GM18909 (cell line): ENCODE measurements around the gene ZNF638.
"Not testable (repeated sequence)": the region's sequence is repeated elsewhere in the genome, so short reads cannot be mapped to it uniquely, and the experiment has no call there.

Experiments used
- ATAC-seq: cut with Tn5 transposase; IDR thresholded peaks from one replicate; pipeline ENCODE4 v1.9.1; 2021; ENCODE audit warnings: mild to moderate bottlenecking; ENCODE audit not compliant: unreplicated experiment, poor library complexity

Gene ZNF638, protein sequence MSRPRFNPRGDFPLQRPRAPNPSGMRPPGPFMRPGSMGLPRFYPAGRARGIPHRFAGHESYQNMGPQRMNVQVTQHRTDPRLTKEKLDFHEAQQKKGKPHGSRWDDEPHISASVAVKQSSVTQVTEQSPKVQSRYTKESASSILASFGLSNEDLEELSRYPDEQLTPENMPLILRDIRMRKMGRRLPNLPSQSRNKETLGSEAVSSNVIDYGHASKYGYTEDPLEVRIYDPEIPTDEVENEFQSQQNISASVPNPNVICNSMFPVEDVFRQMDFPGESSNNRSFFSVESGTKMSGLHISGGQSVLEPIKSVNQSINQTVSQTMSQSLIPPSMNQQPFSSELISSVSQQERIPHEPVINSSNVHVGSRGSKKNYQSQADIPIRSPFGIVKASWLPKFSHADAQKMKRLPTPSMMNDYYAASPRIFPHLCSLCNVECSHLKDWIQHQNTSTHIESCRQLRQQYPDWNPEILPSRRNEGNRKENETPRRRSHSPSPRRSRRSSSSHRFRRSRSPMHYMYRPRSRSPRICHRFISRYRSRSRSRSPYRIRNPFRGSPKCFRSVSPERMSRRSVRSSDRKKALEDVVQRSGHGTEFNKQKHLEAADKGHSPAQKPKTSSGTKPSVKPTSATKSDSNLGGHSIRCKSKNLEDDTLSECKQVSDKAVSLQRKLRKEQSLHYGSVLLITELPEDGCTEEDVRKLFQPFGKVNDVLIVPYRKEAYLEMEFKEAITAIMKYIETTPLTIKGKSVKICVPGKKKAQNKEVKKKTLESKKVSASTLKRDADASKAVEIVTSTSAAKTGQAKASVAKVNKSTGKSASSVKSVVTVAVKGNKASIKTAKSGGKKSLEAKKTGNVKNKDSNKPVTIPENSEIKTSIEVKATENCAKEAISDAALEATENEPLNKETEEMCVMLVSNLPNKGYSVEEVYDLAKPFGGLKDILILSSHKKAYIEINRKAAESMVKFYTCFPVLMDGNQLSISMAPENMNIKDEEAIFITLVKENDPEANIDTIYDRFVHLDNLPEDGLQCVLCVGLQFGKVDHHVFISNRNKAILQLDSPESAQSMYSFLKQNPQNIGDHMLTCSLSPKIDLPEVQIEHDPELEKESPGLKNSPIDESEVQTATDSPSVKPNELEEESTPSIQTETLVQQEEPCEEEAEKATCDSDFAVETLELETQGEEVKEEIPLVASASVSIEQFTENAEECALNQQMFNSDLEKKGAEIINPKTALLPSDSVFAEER (N-terminal part only)

GRCh38 chr2:71331581-71332434, at the start of gene ZNF638:
TSS of gene ZNF638 (plus strand) at chr2:71331782. CDS start at chr2:71348955, 17,173 bp downstream.
- ATAC-seq, result peak; percentile 98

- ATAC-seq, result no peak
These were observed 49.6 kb upstream of the ZNF638 start for GRCh38 chr2:71281950-71282349.

DNA sequence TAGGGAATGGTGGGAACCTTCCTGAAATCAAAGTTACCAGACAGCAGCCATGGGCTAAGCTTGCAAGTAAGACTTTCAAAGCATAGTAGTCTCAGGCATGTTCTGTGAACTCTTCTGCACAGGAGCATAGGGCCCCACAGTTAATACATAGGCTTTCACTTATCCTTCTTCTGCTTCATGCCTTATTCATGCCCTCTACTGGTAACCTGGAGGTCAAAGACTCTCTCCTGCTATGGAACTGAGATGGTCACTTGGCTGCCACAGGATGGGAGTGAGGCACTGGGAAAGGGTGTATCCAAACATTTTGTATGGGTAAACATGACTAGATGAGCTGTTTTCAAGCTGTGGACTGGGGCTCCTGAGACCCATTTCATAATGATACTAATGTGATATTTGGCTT, 49.1 kb upstream of the ZNF638 start:
- ATAC-seq, result no peak

DNA sequence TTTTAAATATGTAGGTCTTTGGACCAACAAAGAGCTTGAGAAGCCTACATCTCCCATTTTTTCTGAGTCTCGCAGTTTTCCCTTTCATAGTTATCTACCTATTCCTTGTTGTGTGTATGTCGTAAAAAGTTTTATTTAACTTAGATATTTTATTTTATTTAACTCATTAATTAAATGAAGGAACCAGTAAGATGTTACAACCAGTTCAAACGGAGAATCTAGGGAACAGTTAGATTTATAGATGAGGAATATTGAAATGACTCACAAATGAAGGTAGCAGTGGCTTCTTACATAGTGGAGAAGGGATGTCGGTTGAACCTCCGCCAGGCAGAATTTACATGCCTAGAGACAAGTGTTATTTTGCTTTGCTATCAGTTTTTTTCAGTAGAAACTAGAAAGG, 48.5 kb upstream of the ZNF638 start:
- ATAC-seq, result no peak

- no peak for ATAC-seq
These were observed 45.9 kb upstream of the ZNF638 start for GRCh38 chr2:71285706-71286105.

- no peak for ATAC-seq
These were observed 40.2 kb upstream of the ZNF638 start for GRCh38 chr2:71291398-71291797.

DNA sequence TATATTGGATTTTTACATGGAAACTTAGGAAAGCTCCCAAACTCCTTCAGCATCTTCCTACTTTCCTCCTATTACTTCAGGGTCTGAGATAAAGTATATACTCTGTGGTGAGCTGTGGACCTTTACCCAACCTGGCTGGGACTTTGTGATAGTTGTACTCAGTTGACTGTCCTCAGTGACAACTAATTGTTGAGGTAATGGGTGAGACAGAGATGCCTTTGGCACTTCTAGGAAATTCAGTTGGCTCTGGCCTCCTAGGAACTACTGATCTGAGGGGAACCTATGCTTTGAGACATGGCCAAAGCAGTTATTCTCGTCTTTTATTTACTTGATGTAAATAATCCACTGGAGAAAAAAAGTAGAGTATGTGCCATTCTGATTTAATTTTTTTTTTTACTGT, 39.4 kb upstream of the ZNF638 start:
- ATAC-seq, result no peak

GRCh38 chr2:71298914-71299313, 32.7 kb upstream of the ZNF638 start:
- ATAC-seq, result no peak

DNA sequence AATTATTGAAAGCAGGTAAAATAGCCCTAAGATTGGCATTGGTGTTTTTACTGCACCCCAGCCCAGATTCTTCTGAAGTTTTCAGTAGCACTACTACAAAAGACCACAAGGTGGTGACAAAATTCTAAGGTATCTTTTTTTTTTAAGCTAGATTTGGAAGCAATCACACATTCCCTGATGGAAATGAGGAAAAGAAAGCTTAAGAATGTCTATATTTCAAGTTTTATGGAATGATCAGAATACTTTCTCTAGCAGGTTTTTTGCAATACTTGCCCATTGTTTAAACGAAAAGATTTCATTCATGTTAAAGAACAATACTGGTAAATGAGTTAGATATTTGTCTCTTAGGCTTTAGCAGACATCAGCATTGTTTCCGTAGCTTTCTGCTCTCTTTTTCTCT, 32.1 kb upstream of the ZNF638 start:
- no peak for ATAC-seq

GRCh38 chr2:71303849-71304248, 27.7 kb upstream of the ZNF638 start:
- no peak for ATAC-seq

- no peak for ATAC-seq
These were observed 24.8 kb upstream of the ZNF638 start for GRCh38 chr2:71306762-71307161.

GRCh38 chr2:71313016-71313766, 18.4 kb upstream of the ZNF638 start:
- ATAC-seq, result no peak

DNA sequence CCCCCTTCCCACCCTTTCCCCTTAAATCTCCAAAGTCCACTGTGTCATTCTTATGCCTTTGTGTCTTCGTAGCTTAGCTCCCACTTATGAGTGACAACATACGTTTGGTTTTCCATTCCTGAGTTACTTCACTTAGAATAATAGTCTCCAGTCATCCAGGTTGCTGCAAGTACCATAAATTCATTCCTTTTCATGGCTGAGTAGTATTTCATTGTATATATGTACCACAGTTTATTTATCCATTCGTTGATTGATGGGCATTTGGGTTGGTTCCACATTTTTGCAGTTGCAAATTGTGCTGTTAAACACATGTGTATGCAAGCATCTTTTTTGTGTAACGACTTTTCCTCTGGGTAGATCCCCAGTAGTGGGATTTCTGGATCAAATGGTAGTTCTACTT, 14.5 kb upstream of the ZNF638 start:
- no peak for ATAC-seq

DNA sequence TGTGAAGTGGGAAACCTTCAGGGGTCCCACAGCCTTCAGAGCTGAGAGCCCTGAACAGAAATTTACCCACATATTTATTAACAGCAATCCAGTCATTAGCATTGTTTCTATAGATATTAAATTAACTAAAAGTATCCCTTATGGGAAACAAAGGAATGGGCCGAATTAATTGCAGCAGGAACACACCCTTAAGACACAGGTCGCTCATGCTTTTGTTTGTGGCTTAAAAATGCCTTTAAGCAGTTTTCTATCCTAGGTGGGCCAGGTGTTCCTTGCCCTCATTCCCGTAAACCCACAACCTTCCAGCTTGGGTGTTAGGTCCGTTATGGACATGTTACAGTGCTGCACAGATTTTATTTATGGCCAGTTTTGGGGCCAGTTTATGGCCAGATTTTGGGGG, 13.7 kb upstream of the ZNF638 start:
- ATAC-seq, result not testable (repeated sequence)

GRCh38 chr2:71323386-71323785, 8.2 kb upstream of the ZNF638 start:
- no peak for ATAC-seq

- ATAC-seq, result no peak
These were observed 4.6 kb upstream of the ZNF638 start for GRCh38 chr2:71326968-71327367.

GRCh38 chr2:71327916-71328315, 3.7 kb upstream of the ZNF638 start:
- no peak for ATAC-seq

- ATAC-seq, result no peak
These were observed 1.4 kb upstream of the ZNF638 start for GRCh38 chr2:71330155-71330554.
